Endothelial cell (in vitro differentiated cells): Measurements from ENCODE around the gene CNN2. TPM values are rescaled to one million over a fixed set of nuclear protein-coding genes. Genes with fewer than 3 reads are reported as not detected.

Experiments
- DNase-seq: peaks from one replicate; pipeline ENCODE4 v3.0.0; 2021; ENCODE audit warnings: low spot score
- H3K27ac Mint-ChIP-seq: one replicate; pipeline ENCODE4 v1.8.0; 2021; ENCODE audit warnings: mixed read lengths, inconsistent platforms; ENCODE audit not compliant: unreplicated experiment
- H3K27me3 Mint-ChIP-seq: one replicate; pipeline ENCODE4 v1.8.0; 2021; ENCODE audit warnings: mild to moderate bottlenecking, moderate library complexity, mixed read lengths, inconsistent platforms; ENCODE audit not compliant: unreplicated experiment
- H3K36me3 Mint-ChIP-seq: one replicate; pipeline ENCODE4 v1.8.0; 2021; ENCODE audit warnings: mild to moderate bottlenecking, low read depth, mixed read lengths, inconsistent platforms; ENCODE audit not compliant: unreplicated experiment
- H3K4me1 Mint-ChIP-seq: one replicate; pipeline ENCODE4 v1.8.0; 2021; ENCODE audit warnings: mild to moderate bottlenecking, mixed read lengths, inconsistent platforms; ENCODE audit not compliant: unreplicated experiment
- H3K4me3 Mint-ChIP-seq: one replicate; pipeline ENCODE4 v1.8.0; 2021; ENCODE audit warnings: mild to moderate bottlenecking, mixed read lengths, inconsistent platforms; ENCODE audit not compliant: unreplicated experiment
- H3K9me3 Mint-ChIP-seq: one replicate; pipeline ENCODE4 v1.8.0; 2021; ENCODE audit warnings: mixed read lengths, inconsistent platforms; ENCODE audit not compliant: unreplicated experiment
- total RNA-seq: library from RNA; stranded (reverse); fragmentation: NEBNext Ultra II Directional; extraction: Animal tissue kit (Norgen Biotek cat#: 25700); gene quantifications from one replicate; pipeline ENCODE4 v1.2.1, GENCODE V29; 2021; ENCODE audit not compliant: unreplicated experiment
- TF ChIP-seq, protein P1 (sequence below): fragments of 200-600 bp; sonication (generic); IDR thresholded peaks from one replicate; pipeline ENCODE4 v1.5.0; 2021; ENCODE audit warnings: antibody characterized with exemption; ENCODE audit not compliant: unreplicated experiment

CNN2 gene
- total RNA-seq, 1 donor from 2014 or later, result 456 TPM

DNA sequence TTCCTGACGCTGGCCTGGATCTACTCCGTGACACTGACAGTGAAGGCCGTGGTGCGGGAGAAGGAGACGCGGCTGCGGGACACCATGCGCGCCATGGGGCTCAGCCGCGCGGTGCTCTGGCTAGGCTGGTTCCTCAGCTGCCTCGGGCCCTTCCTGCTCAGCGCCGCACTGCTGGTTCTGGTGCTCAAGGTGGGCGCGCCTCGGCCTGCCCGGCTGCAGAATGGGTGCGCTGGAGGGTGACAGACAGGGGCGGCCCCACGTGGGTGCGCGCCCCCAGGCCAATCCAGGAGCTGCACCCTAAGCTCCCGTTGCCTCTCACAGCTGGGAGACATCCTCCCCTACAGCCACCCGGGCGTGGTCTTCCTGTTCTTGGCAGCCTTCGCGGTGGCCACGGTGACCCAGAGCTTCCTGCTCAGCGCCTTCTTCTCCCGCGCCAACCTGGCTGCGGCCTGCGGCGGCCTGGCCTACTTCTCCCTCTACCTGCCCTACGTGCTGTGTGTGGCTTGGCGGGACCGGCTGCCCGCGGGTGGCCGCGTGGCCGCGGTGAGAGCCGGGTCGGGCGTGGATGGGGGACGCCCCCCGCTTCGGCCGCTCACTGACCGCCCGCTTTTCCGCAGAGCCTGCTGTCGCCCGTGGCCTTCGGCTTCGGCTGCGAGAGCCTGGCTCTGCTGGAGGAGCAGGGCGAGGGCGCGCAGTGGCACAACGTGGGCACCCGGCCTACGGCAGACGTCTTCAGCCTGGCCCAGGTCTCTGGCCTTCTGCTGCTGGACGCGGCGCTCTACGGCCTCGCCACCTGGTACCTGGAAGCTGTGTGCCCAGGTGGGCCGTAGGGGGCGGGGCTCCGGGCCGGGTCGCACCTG is 20.7 kb downstream of the CNN2 start:
- no peak for DNase-seq
- Mint-ChIP-seq H3K27me3 (peaks cover 15% of the 10 kb centered on the region), H3K4me1 (no peaks in the 10 kb centered on the region), H3K36me3 (peaks cover 3% of the 10 kb centered on the region), H3K4me3 (no peak overlapping the region), H3K27ac (no peak overlapping the region), H3K9me3 (no peaks in the 10 kb centered on the region)
- TF ChIP-seq, protein P1, sequence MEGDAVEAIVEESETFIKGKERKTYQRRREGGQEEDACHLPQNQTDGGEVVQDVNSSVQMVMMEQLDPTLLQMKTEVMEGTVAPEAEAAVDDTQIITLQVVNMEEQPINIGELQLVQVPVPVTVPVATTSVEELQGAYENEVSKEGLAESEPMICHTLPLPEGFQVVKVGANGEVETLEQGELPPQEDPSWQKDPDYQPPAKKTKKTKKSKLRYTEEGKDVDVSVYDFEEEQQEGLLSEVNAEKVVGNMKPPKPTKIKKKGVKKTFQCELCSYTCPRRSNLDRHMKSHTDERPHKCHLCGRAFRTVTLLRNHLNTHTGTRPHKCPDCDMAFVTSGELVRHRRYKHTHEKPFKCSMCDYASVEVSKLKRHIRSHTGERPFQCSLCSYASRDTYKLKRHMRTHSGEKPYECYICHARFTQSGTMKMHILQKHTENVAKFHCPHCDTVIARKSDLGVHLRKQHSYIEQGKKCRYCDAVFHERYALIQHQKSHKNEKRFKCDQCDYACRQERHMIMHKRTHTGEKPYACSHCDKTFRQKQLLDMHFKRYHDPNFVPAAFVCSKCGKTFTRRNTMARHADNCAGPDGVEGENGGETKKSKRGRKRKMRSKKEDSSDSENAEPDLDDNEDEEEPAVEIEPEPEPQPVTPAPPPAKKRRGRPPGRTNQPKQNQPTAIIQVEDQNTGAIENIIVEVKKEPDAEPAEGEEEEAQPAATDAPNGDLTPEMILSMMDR, result no peak

DNA sequence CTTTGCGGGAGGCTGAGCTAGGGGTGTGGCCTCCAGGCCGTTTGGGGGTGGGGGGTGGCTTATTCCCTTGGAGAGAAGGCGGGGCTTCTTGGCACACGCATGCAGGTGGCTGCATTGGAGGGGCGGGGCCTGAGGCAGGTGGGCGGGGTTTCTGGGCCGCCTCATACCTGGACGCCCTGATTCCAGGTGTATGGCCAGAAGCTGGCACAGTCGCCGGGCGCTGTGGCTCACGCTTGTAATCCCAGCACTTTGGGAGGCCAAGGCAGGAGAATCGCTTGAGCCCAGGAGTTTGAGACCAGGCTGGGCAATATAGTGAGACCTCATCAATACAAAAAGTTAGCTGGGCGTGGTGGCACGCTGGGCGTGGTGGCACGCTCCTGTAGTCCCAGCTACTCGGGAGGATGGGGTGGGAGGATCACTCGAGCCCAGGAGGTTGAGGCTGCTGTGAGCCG is 21.3 kb downstream of the CNN2 start:
- peaks cover 5% of the 10 kb centered on the region for H3K36me3 Mint-ChIP-seq

DNA sequence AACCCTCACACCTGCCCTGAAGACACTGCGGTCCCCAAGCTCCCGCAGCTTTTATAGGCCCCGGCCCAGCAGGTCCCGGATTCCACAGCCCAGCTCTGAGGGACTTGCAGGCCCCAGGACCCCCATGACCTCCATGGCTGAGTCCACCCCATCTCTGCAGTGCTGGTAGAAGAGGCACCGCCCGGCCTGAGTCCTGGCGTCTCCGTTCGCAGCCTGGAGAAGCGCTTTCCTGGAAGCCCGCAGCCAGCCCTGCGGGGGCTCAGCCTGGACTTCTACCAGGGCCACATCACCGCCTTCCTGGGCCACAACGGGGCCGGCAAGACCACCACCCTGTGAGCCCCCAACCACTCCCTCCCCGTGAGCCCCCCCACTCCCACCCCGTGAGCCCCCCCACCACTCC is 22.7 kb downstream of the CNN2 start:
- Mint-ChIP-seq H3K9me3 (no peaks in the 10 kb centered on the region), H3K4me3 (no peak overlapping the region), H3K36me3 (peaks cover 7% of the 10 kb centered on the region), H3K27me3 (peaks cover 19% of the 10 kb centered on the region), H3K27ac (no peak overlapping the region), H3K4me1 (no peaks in the 10 kb centered on the region)
- TF ChIP-seq, protein P1, result no peak
- no peak for DNase-seq

More for the DNA sequence above, 21.3 kb downstream of the CNN2 start:
- TF ChIP-seq, protein P1, result no peak
- H3K4me3 Mint-ChIP-seq, result no peak overlapping the region
- H3K4me1 Mint-ChIP-seq, result no peaks in the 10 kb centered on the region
- H3K27ac Mint-ChIP-seq, result no peak overlapping the region
- H3K9me3 Mint-ChIP-seq, result no peaks in the 10 kb centered on the region
- DNase-seq, result no peak
- peaks cover 13% of the 10 kb centered on the region for H3K27me3 Mint-ChIP-seq

DNA sequence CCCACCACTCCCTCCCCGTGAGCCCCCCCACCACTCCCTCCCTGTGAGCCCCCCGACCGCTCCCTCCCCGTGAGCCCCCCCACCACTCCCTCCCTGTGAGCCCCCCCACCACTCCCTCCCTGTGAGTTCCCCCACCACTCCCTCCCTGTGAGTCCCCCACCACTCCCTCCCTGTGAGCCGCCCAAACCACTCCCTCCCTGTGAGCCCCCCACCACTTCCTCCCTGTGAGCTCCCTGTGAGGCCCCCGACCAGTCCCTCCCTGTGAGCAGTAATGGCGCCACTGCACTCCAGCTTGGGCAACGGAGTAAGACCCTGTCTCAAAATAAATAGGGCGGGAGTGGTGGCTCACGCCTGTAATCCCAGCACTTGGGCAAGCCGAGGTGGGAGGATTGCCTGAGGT is 23.4 kb downstream of the CNN2 start:
- no peak for DNase-seq
- Mint-ChIP-seq H3K4me3 (no peak overlapping the region), H3K9me3 (no peaks in the 10 kb centered on the region), H3K27me3 (peaks cover 17% of the 10 kb centered on the region), H3K27ac (no peak overlapping the region), H3K36me3 (peaks cover 7% of the 10 kb centered on the region), H3K4me1 (no peaks in the 10 kb centered on the region)
- TF ChIP-seq, protein P1, result no peak
